Measurements from ENCODE around the gene SYT15. TPM values are rescaled to one million over a fixed set of nuclear protein-coding genes. Genes with fewer than 3 reads are reported as not detected.
A peak's percentile ranks its signal among the peaks of the same experiment; 100 is the strongest.
"Not testable (repeated sequence)": the region's sequence is repeated elsewhere in the genome, so short reads cannot be mapped to it uniquely, and the experiment has no call there.

SYT15 gene
- total RNA-seq = 1 to 10 TPM in 2 of 4 donors, under 1 TPM in 2; 0.31 to 2.7 (median 1.0) TPM

DNA sequence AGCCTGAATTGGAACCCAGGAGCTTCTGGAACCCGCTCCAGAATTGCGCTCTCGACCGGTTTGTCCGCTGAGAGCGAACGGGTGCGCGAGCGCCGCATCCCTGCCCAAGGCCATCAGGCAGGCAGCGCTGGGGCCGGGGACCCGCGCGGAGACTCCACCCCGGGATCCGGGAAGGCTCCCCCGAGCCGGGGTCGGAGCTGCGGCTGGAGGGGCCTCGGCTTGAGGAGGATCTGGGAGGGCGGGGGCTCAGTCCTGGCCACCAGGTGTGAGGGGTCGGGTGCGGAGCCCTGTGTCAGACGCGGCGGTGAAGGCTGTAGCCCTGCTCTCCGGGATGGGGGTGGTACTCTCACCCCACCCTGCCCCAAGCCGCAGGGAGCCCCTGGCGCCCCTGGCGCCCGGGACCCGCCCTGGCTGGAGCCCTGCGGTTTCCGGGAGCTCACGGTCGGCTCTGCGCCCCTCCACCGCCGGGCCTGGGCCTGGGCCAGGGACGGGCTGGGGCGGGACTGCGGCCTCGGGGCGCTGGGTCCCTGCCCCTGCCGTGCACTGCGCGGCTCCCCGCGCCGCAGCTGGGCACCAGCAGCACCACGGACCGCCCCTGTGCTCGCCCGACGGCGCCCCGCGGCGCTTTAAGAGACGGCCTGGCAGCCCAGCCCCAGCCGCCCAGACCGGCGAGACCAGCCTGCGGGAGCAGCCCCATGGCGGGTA is at the start of gene SYT15:
Gene SYT15 (plus strand): TSS at position 655 of the 705 bp plus-strand sequence. CDS start 41 bp downstream, at position 696.
- Histone ChIP-seq H3K27me3 (peaks cover 0 to 13% (median 0%) of the 10 kb centered on the region in 4 donors), H3K4me3 (peak within 1 kb of the TSS; percentile 5 to 53 (median 29))
- H3K4me1 ChIP-seq; H3K27ac ChIP-seq; H3K9me3 ChIP-seq; H3K36me3 ChIP-seq; DNase-seq; intact Hi-C loops (cut with DNase I): not testable (repeated sequence)
- no CpG with 5 or more reads among the region's 68 CpGs for WGBS, 2 donors

DNA sequence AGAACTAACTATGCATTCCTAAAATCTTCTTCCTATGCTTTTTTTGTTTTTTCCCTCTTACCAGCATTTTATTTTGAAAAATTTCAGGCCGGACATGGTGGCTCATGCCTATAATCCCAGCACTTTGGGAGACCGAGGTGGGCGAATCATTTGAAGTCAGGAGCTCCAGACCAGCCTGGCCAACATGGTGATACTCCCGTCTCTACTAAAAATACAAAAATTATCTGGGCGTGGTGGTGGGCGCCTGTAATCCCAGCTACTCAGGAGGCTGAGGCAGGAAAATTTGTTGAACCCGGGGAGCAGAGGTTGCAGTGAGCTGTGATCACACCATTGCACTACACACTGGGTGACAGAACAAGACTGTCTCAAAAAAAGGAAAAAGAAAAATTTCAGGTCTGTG is 49.2 kb upstream of the SYT15 start:
- DNase-seq; H3K4me3 ChIP-seq; intact Hi-C loops (cut with DNase I); H3K9me3 ChIP-seq; H3K27ac ChIP-seq; H3K36me3 ChIP-seq; H3K27me3 ChIP-seq: not testable (repeated sequence)
- peaks cover 0 to 13% (median under 1%) of the 10 kb centered on the region in 3 donors for H3K4me1 ChIP-seq
- WGBS, 2 donors = 86% methylated on average over 7 of the region's 7 CpGs

DNA sequence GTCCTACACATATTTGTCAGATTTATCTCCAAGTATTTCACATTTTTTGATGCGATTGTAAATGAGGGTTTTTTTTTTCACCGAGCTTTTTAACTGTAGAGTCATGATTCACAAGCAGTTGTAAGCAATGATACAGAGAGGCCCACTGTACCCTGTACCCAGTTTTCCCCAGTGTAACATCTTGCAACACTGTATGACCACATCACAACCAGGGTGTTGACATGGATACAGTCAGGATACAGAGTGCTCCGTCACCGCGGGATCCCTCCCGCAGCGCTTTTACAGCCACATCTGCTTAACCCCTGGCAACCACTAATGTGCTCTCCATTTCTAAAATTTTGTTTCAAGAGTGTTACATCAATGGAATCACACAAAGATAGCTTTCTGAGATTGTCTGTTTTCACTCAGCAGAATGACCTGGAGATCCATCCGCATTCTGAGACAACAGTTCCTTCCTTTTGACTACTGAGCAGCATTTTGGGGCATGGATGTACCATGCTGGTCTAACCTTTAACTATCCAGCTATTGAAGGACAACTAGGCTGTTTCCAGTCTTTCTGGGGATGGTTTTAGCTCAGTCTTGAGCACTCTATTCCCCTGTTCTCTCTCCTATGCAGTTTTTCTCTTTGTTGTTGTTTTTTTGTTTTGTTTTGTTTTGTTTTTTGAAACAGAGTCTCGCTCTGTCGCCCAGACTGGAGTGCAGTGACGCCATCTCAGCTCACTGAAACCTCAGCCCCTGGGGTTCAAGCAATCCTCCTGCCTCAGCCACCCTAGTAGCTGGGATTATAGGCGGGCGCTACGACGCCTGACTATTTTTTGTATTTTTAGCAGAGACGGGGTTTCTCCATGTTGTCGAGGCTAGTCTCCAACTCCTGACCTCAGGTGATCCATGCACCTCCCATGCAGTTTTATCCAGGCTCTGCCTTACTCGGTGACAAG is 48.4 kb upstream of the SYT15 start:
- H3K9me3 ChIP-seq = no peaks in the 10 kb centered on the region
- no peak overlapping the region for H3K4me3 ChIP-seq
- peaks cover 0 to 2% (median 0%) of the 10 kb centered on the region in 4 donors for H3K27me3 ChIP-seq
- H3K36me3 ChIP-seq = no peaks in the 10 kb centered on the region
- DNase-seq = no peak
- TF ChIP-seq, protein P1, sequence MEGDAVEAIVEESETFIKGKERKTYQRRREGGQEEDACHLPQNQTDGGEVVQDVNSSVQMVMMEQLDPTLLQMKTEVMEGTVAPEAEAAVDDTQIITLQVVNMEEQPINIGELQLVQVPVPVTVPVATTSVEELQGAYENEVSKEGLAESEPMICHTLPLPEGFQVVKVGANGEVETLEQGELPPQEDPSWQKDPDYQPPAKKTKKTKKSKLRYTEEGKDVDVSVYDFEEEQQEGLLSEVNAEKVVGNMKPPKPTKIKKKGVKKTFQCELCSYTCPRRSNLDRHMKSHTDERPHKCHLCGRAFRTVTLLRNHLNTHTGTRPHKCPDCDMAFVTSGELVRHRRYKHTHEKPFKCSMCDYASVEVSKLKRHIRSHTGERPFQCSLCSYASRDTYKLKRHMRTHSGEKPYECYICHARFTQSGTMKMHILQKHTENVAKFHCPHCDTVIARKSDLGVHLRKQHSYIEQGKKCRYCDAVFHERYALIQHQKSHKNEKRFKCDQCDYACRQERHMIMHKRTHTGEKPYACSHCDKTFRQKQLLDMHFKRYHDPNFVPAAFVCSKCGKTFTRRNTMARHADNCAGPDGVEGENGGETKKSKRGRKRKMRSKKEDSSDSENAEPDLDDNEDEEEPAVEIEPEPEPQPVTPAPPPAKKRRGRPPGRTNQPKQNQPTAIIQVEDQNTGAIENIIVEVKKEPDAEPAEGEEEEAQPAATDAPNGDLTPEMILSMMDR (IDR thresholded peaks at IDR 0.05) = no peak
- H3K4me1 ChIP-seq = peaks cover 0 to 7% (median 0%) of the 10 kb centered on the region in 3 donors
- WGBS, 2 donors = 88 to 90% methylated on average over 18 of the region's 18 CpGs
- intact Hi-C loops (cut with DNase I) = no loop called here
- H3K27ac ChIP-seq = no peak overlapping the region

DNA sequence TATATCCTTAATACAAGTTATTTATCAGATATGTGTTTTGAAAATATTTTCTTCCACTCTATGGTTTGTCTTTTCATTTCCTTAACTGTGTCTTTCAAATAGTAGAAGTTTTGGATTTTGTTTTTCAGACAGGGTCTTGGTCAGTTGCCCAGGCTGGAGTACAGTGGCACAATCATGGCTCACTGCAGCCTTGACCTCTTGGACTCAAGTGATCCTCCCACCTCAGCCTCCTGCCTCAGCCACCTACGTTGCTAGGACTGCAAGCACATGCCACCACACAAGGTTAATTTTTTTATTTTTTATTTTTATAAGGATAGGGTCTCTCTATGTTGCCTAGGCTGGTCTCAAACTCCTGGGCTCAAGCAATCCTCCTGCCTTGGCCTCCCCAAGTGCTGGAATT is 46.7 kb upstream of the SYT15 start:
- H3K27ac ChIP-seq; H3K4me1 ChIP-seq; H3K9me3 ChIP-seq; H3K36me3 ChIP-seq; intact Hi-C loops (cut with DNase I); DNase-seq; H3K4me3 ChIP-seq: not testable (repeated sequence)
- peaks cover 0 to 18% (median 0%) of the 10 kb centered on the region in 4 donors for H3K27me3 ChIP-seq
- WGBS, 2 donors = 61 to 67% methylated on average over 1 of the region's 1 CpG

DNA sequence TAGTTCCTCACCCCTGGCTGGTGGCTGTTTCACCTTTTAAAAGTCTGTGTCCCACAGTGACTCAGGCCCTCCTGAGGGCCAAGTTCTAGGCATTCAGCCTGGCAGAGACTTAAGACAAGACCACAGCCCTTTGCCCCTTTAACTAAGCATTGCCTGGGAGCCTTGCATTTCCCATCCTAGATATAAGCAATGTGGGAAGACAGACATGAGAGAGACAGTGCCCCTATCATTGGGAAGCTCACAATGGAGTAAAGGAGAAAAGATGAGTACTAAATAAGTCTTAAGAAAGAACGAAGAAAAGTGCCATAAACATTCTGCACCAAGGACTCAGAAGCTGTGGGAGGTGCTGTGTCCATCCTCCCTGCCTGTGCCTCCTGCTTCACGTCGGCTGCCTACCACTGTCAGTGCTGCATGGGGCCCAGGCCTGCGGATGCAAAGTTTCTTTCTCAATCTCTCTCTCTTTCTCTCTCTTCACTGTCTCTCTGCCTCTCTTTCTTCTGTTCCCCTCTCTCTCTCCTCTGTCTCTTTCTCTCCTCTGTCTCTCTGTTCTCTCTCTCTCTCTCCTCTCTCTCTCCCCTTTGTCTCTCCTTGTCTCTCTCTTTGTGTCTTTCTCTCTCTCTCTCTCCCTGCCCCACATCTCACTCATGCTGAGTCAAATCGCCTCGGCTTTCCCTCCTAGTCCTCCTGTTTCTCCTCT is 44.0 kb upstream of the SYT15 start:
- no peak for DNase-seq
- TF ChIP-seq POLR2A (IDR thresholded peaks at IDR 0.05) = no peak
- TF ChIP-seq, protein P1 (IDR thresholded peaks at IDR 0.05) = no peak
- no peak overlapping the region for H3K27ac ChIP-seq
- 82 to 83% methylated on average over 6 of the region's 6 CpGs for WGBS, 2 donors
- no peak overlapping the region for H3K4me3 ChIP-seq
- no peaks in the 10 kb centered on the region for H3K4me1 ChIP-seq
- no peaks in the 10 kb centered on the region for H3K36me3 ChIP-seq
- intact Hi-C loops (cut with DNase I) = no loop called here
- H3K27me3 ChIP-seq = peaks cover 0 to 23% (median 0%) of the 10 kb centered on the region in 4 donors
- H3K9me3 ChIP-seq = no peaks in the 10 kb centered on the region

DNA sequence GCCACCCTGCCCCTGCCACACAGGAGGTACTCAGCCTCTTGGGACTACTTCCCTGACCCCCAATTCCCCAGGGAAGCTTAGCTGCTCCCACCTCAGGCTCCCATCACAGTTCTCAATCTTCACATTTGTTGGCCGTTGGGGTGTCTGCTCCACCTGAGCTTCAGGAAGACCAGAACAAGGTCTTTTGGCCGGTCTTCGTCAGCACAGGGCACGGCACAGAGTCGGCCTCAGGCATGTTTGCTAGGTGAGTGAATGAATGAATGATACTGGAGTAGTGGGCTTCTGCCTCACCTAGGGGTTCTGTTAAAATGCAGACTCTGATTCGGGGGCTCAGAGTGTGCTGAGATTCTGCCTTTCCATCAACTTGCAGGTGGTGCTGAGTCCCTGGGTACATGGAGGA is 42.8 kb upstream of the SYT15 start:
- DNase-seq = no peak
- no peak overlapping the region for H3K4me3 ChIP-seq
- peaks cover 0 to 34% (median 0%) of the 10 kb centered on the region in 4 donors for H3K27me3 ChIP-seq
- intact Hi-C loops (cut with DNase I) = no loop called here
- 83 to 93% methylated on average over 6 of the region's 6 CpGs for WGBS, 2 donors
- H3K27ac ChIP-seq = no peak overlapping the region
- peaks cover 4 to 7% (median 4%) of the 10 kb centered on the region in 3 donors for H3K4me1 ChIP-seq
- TF ChIP-seq POLR2A (IDR thresholded peaks at IDR 0.05) = no peak
- TF ChIP-seq, protein P1 (IDR thresholded peaks at IDR 0.05) = no peak
- no peaks in the 10 kb centered on the region for H3K9me3 ChIP-seq
- H3K36me3 ChIP-seq = no peaks in the 10 kb centered on the region
